H1 (cell line): Measurements from ENCODE around the gene CD37. TPM values are rescaled to one million over a fixed set of nuclear protein-coding genes. Genes with fewer than 3 reads are reported as not detected.

Experiments used
- CTCF ChIA-PET: fragments of 300-600 bp; sonication (Branson Sonifier 250); formaldehyde crosslinking; loops from one replicate; lab custom pipeline; 2021; ENCODE audit not compliant: partially characterized antibody; lab: Charles Lee
- POLR2A ChIA-PET: fragments of 300-600 bp; sonication (Branson Sonifier 250); formaldehyde crosslinking; loops from one replicate; lab custom pipeline; 2021; ENCODE audit warnings: inconsistent platforms; ENCODE audit not compliant: partially characterized antibody; lab: Charles Lee
- DNase-seq, 2 experiments: peaks; one replicate each; pipeline versions ENCODE4 v3.0.0 to v3.0.0-alpha.2; 2010 to 2022; ENCODE audit warnings: low spot score in 2 of 2, low read depth in 1 of 2, mixed read lengths in 1 of 2
- FAIRE-seq: peaks from 2 replicates; lab custom pipeline; 2011; peaks lifted over from hg19 to GRCh38; lab: Jason Lieb, UNC
- H2AFZ ChIP-seq: 2 replicates; pipeline ENCODE4 v1.8.1; 2012; ENCODE audit warnings: low read length, inconsistent platforms
- H2AK5ac ChIP-seq: 2 replicates; pipeline ENCODE4 v1.6.1; 2013; ENCODE audit warnings: low read depth, low read length
- H2BK120ac ChIP-seq: replicated peaks from 2 replicates; pipeline ENCODE3; 2013; ENCODE audit warnings: low read depth, low read length, inconsistent platforms
- H2BK12ac ChIP-seq: 2 replicates; pipeline ENCODE4 v1.6.1; 2013; ENCODE audit warnings: low read depth, low read length
- H2BK15ac ChIP-seq: 2 replicates; pipeline ENCODE4 v1.6.1; 2013; ENCODE audit warnings: low read length
- H2BK20ac ChIP-seq: 2 replicates; pipeline ENCODE4 v1.6.1; 2013; ENCODE audit warnings: low read length
- H2BK5ac ChIP-seq: 2 replicates; pipeline ENCODE4 v1.6.1; 2013; ENCODE audit warnings: low read depth, low read length
- H3K14ac ChIP-seq: 2 replicates; pipeline ENCODE4 v1.6.1; 2013; ENCODE audit warnings: inconsistent platforms; ENCODE audit not compliant: insufficient read length
- H3K18ac ChIP-seq: 2 replicates; pipeline ENCODE4 v1.6.1; 2013; ENCODE audit warnings: low read length; ENCODE audit errors: extremely low read depth
- H3K23ac ChIP-seq: 2 replicates; pipeline ENCODE4 v1.6.1; 2013; ENCODE audit warnings: inconsistent platforms; ENCODE audit not compliant: insufficient read length
- H3K23me2 ChIP-seq: 2 replicates; pipeline ENCODE4 v1.6.1; 2013; ENCODE audit warnings: low read depth, low read length
- H3K27ac ChIP-seq: 2 replicates; pipeline ENCODE4 v1.6.1; 2011; ENCODE audit warnings: low read depth, low read length, inconsistent platforms
- H3K27me3 ChIP-seq, 4 experiments: replicated peaks in 1 of 4; 1 replicate in 1 of 4; 2 replicates in 3 of 4; pipeline versions ENCODE4 v1.6.1 to v1.8.1; 2011 to 2013; ENCODE audit warnings: low read length in 3 of 4, mild to moderate bottlenecking in 3 of 4, inconsistent platforms in 2 of 4, mixed read lengths in 2 of 4, moderate library complexity in 1 of 4; ENCODE audit not compliant: control insufficient read depth in 3 of 4, insufficient read depth in 3 of 4; ENCODE audit errors: extremely low read depth in 1 of 4
- H3K36me3 ChIP-seq, 4 experiments: 2 replicates each; pipeline versions ENCODE4 v1.6.1 to v1.8.1; 2011 to 2013; ENCODE audit warnings: mild to moderate bottlenecking in 4 of 4, low read length in 3 of 4, moderate library complexity in 2 of 4, control low read depth in 1 of 4, inconsistent platforms in 1 of 4; ENCODE audit not compliant: insufficient read depth in 4 of 4, control insufficient read depth in 2 of 4
- H3K4ac ChIP-seq: replicated peaks from 2 replicates; pipeline ENCODE3; 2013; ENCODE audit warnings: low read length, low read depth, mixed read lengths, inconsistent platforms; ENCODE audit not compliant: insufficient read length
- H3K4me1 ChIP-seq, 4 experiments: replicated peaks in 1 of 4; 1 replicate in 1 of 4; 2 replicates in 3 of 4; pipeline versions ENCODE4 v1.6.1 to v1.8.1; 2011 to 2013; ENCODE audit warnings: low read length in 3 of 4, inconsistent platforms in 2 of 4, mixed read lengths in 1 of 4; ENCODE audit not compliant: insufficient read depth in 4 of 4, control insufficient read depth in 3 of 4
- H3K4me2 ChIP-seq, 2 experiments: 2 replicates each; pipeline versions ENCODE4 v1.6.1 to v1.8.1; 2011 to 2013; ENCODE audit warnings: low read depth in 2 of 2, low read length in 2 of 2, control low read depth in 1 of 2, inconsistent platforms in 1 of 2, mild to moderate bottlenecking in 1 of 2; ENCODE audit not compliant: insufficient read depth in 1 of 2
- H3K4me3 ChIP-seq, 4 experiments: fragments of 200-600, 300-600 bp in 1 of 4; sonication (generic), shearing (Covaris generic), sonication (Bioruptor Twin) in 1 of 4; 2 replicates each; pipeline versions ENCODE4 v1.5.1 to v1.8.1; 2011 to 2016; ENCODE audit warnings: low read length in 4 of 4, low read depth in 3 of 4, control low read depth in 2 of 4, inconsistent platforms in 2 of 4, mild to moderate bottlenecking in 2 of 4, mixed read lengths in 1 of 4, moderate library complexity in 1 of 4; ENCODE audit not compliant: insufficient read depth in 2 of 4; ENCODE audit errors: extremely low read depth in 1 of 4
- H3K56ac ChIP-seq: replicated peaks from 2 replicates; pipeline ENCODE3; 2013; ENCODE audit warnings: low read depth, mild to moderate bottlenecking, mixed read lengths, low read length, inconsistent platforms; ENCODE audit not compliant: insufficient read length
- H3K79me1 ChIP-seq: 2 replicates; pipeline ENCODE4 v1.6.1; 2013; ENCODE audit warnings: low read depth, low read length, control low read depth
- H3K79me2 ChIP-seq, 2 experiments: 2 replicates each; pipeline versions ENCODE4 v1.6.1 to v1.8.1; 2012 to 2013; ENCODE audit warnings: low read length in 2 of 2, mild to moderate bottlenecking in 2 of 2, inconsistent platforms in 1 of 2; ENCODE audit not compliant: insufficient read depth in 2 of 2, control insufficient read depth in 1 of 2
- H3K9ac ChIP-seq, 4 experiments: replicated peaks in 1 of 4; 1 replicate in 1 of 4; 2 replicates in 3 of 4; pipeline versions ENCODE4 v1.6.1 to v1.8.1; 2011 to 2013; ENCODE audit warnings: low read depth in 3 of 4, low read length in 3 of 4, control low read depth in 2 of 4, mild to moderate bottlenecking in 2 of 4, moderate library complexity in 2 of 4, inconsistent platforms in 1 of 4; ENCODE audit errors: extremely low read depth in 1 of 4
- H3K9me3 ChIP-seq, 2 experiments: 2 replicates each; pipeline versions ENCODE4 v1.6.1 to v1.8.1; 2012 to 2013; ENCODE audit warnings: mild to moderate bottlenecking in 2 of 2, moderate library complexity in 2 of 2, control low read depth in 1 of 2, inconsistent platforms in 1 of 2, low read depth in 1 of 2, low read length in 1 of 2, mixed read lengths in 1 of 2; ENCODE audit not compliant: insufficient read depth in 2 of 2
- H4K20me1 ChIP-seq, 2 experiments: replicated peaks in 1 of 2; 2 replicates each; pipeline versions ENCODE3 to v1.8.1; 2011 to 2013; ENCODE audit warnings: inconsistent platforms in 2 of 2, low read length in 2 of 2, mild to moderate bottlenecking in 1 of 2; ENCODE audit not compliant: insufficient read depth in 2 of 2, control insufficient read depth in 1 of 2
- H4K5ac ChIP-seq: 2 replicates; pipeline ENCODE4 v1.6.1; 2013; ENCODE audit warnings: low read length, low read depth, mixed read lengths, inconsistent platforms; ENCODE audit not compliant: insufficient read length
- H4K8ac ChIP-seq: 2 replicates; pipeline ENCODE4 v1.8.0; 2013; ENCODE audit warnings: mild to moderate bottlenecking, moderate library complexity, low read length, inconsistent platforms; ENCODE audit not compliant: insufficient read depth; ENCODE audit errors: extremely low read depth
- H4K91ac ChIP-seq: replicated peaks from 2 replicates; pipeline ENCODE3; 2013; ENCODE audit warnings: low read length, mixed read lengths, inconsistent platforms; ENCODE audit not compliant: insufficient read length
- JUND ChIP-seq: IDR thresholded peaks from 2 replicates; pipeline ENCODE4 v1.6.1; 2011; ENCODE audit warnings: mild to moderate bottlenecking, improper control_type of control experiment, low read length
- WGBS, 2 experiments: shearing (Covaris generic) in 1 of 2; methylation state at CpG; one replicate each; pipeline versions ENCODE4 v1.1.6 to v1.1.7; 2013 to 2015; ENCODE audit warnings: low lambda C conversion rate in 2 of 2, mixed read lengths in 2 of 2, inconsistent platforms in 1 of 2, low coverage in 1 of 2, missing lambda C conversion rate in 1 of 2; ENCODE audit not compliant: insufficient replicate concordance in 2 of 2, insufficient coverage in 1 of 2, insufficient read length in 1 of 2; ENCODE audit errors: extremely low coverage in 1 of 2, missing lambda C conversion rate in 1 of 2; 5-methylcytosine and 5-hydroxymethylcytosine counted together
- polyA plus RNA-seq, 7 experiments: library from polyadenylated mRNA; depleted of rRNA in 3 of 7; stranded (reverse) in 5 of 7; unstranded in 2 of 7; fragments of >200 nt in 5 of 7; fragments of 200-250 nt in 2 of 7; gene quantifications; 1 replicate in 5 of 7; 2 replicates in 1 of 7; 4 replicates in 1 of 7; pipeline versions ENCODE4 v1.2.1 to v1.2.3, GENCODE V29; 2011 to 2013; ENCODE audit warnings: missing spikeins in 2 of 7, mixed read lengths in 2 of 7
- total RNA-seq: library from RNA; stranded (reverse); fragmentation: NEBNext Ultra II Directional; extraction: Animal tissue kit (Norgen Biotek cat#: 25700); gene quantifications from 2 replicates; pipeline ENCODE4 v1.2.1, GENCODE V29; 2021

Gene CD37
- total and polyA plus RNA-seq, 2 of the 8 experiments (the other 6 are each of a cell fraction or from before 2014, with no cell fraction given), result not detected

DNA sequence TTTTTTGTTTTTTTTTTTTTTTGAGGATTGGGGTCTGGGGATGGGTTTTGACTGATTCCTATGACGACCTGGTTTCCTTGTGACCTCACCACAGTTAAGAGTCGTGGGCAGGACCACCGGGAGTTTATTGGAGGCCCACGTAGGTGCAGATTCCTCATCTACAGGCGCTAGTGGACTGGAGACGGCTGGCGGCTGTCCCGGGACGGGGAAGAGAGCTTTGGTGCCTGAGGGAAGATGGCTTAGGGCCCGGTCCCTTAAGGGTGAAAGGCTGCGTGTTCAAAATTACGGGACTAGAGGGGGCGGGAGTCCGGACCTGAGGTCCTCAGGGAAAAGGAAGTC, 27.7 kb downstream of the CD37 start:
- peak overlapping the region; percentile 39 for H4K91ac ChIP-seq
- no peak for TF ChIP-seq JUND
- WGBS, 2 experiments, result 5% methylated on average over 14 of the region's 14 CpGs; no CpG with 5 or more reads in 1 of the 2 experiments
- H3K56ac ChIP-seq, result no peak overlapping the region
- H3K27me3 ChIP-seq, result no peaks in the 10 kb centered on the region
- H3K4ac ChIP-seq, result no peak overlapping the region
- ChIA-PET POLR2A (interaction anchor here (0.6 to 7.0 kb wide), 15 partner anchors 10 to 227 kb away, joined by 3 to 112 read pairs (median 3); partner anchors contain the start of genes ALDH16A1, CD37 and RPS11), CTCF (interaction anchor here (0.9 to 1.3 kb wide), 2 partner anchors 12 to 73 kb away, joined by 3 read pairs; no protein-coding TSS in a partner anchor)
- peak overlapping the region; percentile 79 to 89 for H3K4me2 ChIP-seq
- no peak overlapping the region for H3K23ac ChIP-seq
- H3K9ac ChIP-seq, result peak overlapping the region in 3 of 4 experiments; percentile 38 to 47 (median 45); a peak in 4 of 7 replicates
- no peak overlapping the region for H2BK15ac ChIP-seq
- no peak overlapping the region for H3K14ac ChIP-seq
- H3K18ac ChIP-seq, result peak overlapping the region; percentile 32; the same call in 1 of the 2 replicates
- no peak overlapping the region for H2AFZ ChIP-seq
- no peak overlapping the region for H2BK12ac ChIP-seq
- H3K36me3 ChIP-seq, result peaks cover 9 to 19% (median 12%) of the 10 kb centered on the region in 4 experiments
- H3K27ac ChIP-seq, result 0 out of 2 replicates have a peak overlapping the region, but pooled peaks have one; percentile 31
- H3K9me3 ChIP-seq, result no peaks in the 10 kb centered on the region
- H3K79me2 ChIP-seq, result peaks cover 3 to 29% of the 10 kb centered on the region in 2 experiments; a peak in 3 of 4 replicates
- H3K4me3 ChIP-seq, result peak overlapping the region; percentile 92 to 95 (median 93); a peak in 7 of 8 replicates
- H2BK5ac ChIP-seq, result no peak overlapping the region
- no peak overlapping the region for H2BK20ac ChIP-seq
- H3K4me1 ChIP-seq, result peaks cover 0 to 16% (median 9%) of the 10 kb centered on the region in 4 experiments; a peak in 5 of 7 replicates
- H3K79me1 ChIP-seq, result peaks cover 5% of the 10 kb centered on the region; the same call in 1 of the 2 replicates
- no peak overlapping the region for H2AK5ac ChIP-seq
- H2BK120ac ChIP-seq, result peak overlapping the region; percentile 21
- DNase-seq (no peak), FAIRE-seq (no peak)
- H4K20me1 ChIP-seq, result no peaks in the 10 kb centered on the region
- H3K23me2 ChIP-seq, result peaks cover 8% of the 10 kb centered on the region; the same call in 1 of the 2 replicates
- peak overlapping the region; percentile 57 for H4K5ac ChIP-seq
- no peak overlapping the region for H4K8ac ChIP-seq
